GM12873 (cell line): ENCODE data around the gene SKIC8.

Source experiments
- CTCF ChIP-seq: IDR thresholded peaks from 2 replicates; pipeline ENCODE4 v1.5.1; 2012; ENCODE audit warnings: low read depth, mild to moderate bottlenecking, moderate library complexity, low read length, control low read depth; ENCODE audit not compliant: insufficient read depth; ENCODE audit errors: missing control alignments

The SKIC8 gene

GRCh38 chr15:78325092-78325843 lies 25.9 kb upstream of the SKIC8 start:
- no peak for TF ChIP-seq CTCF

- TF ChIP-seq CTCF: no peak
These were observed 24.7 kb upstream of the SKIC8 start for GRCh38 chr15:78324144-78324543.

GRCh38 chr15:78323693-78324092 lies 24.3 kb upstream of the SKIC8 start:
- no peak for TF ChIP-seq CTCF

- no peak for TF ChIP-seq CTCF
These were observed 23.5 kb upstream of the SKIC8 start for GRCh38 chr15:78322724-78323521.

GRCh38 chr15:78322243-78322642 lies 22.8 kb upstream of the SKIC8 start:
- no peak for TF ChIP-seq CTCF

- TF ChIP-seq CTCF: no peak
These were observed 22.4 kb upstream of the SKIC8 start for GRCh38 chr15:78321786-78322185.

GRCh38 chr15:78321041-78321570 lies 21.7 kb upstream of the SKIC8 start:
- TF ChIP-seq CTCF: no peak
